Right cardiac atrium (tissue), 5 donors: Measurements from ENCODE around the gene DRGX. TPM values are rescaled to one million over a fixed set of nuclear protein-coding genes. Genes with fewer than 3 reads are reported as not detected.
A peak's percentile ranks its signal among the peaks of the same experiment; 100 is the strongest.

ENCODE experiments used
- ATAC-seq, 2 donors: fragments of 200-7000 bp; cut with Tn5 transposase; one replicate each; pipeline versions ENCODE4 v1.8.0 to v1.9.1; 2020; ENCODE audit warnings: moderate library complexity in 2 of 2, mild to moderate bottlenecking in 1 of 2
- DNase-seq, 3 donors: peaks; one replicate each; pipeline ENCODE4 v3.0.0-alpha.2; 2020
- H3K27ac ChIP-seq: one replicate; pipeline ENCODE4 v1.5.1; 2013; ENCODE audit warnings: mild to moderate bottlenecking, low read length, control low read depth, moderate library complexity
- H3K27me3 ChIP-seq: one replicate; pipeline ENCODE4 v1.6.1; 2013; ENCODE audit not compliant: control insufficient read depth, insufficient read depth
- H3K4me1 ChIP-seq: one replicate; pipeline ENCODE4 v1.6.1; 2013; ENCODE audit warnings: low read length; ENCODE audit not compliant: control insufficient read depth, insufficient read depth
- H3K4me3 ChIP-seq: one replicate; pipeline ENCODE4 v1.5.1; 2013; ENCODE audit warnings: low read length, control low read depth
- H3K9me3 ChIP-seq: one replicate; pipeline ENCODE4 v1.6.1; 2013; ENCODE audit warnings: low read length; ENCODE audit not compliant: control insufficient read depth
- WGBS: extraction: QIAGEN DNeasy Blood & Tissue Kit; methylation state at CpG from one replicate; pipeline ENCODE4 v1.1.7; 2013; 5-methylcytosine and 5-hydroxymethylcytosine counted together
- intact Hi-C, 4 donors: fragments of 100-400 bp; cut with DNase I; formaldehyde crosslinking; loops; one replicate each; pipeline versions ENCODE4 v1.11.0 to v1.14.0; 2022 to 2023
- polyA plus RNA-seq: library from polyadenylated mRNA; stranded (reverse); fragments of 200-250 nt; gene quantifications from one replicate; pipeline ENCODE4 v1.2.3, GENCODE V29; 2013
- total RNA-seq, 4 donors: library from RNA; stranded (reverse); fragmentation: NEBNext Ultra II Directional; extraction: Animal tissue kit (Norgen Biotek cat#: 25700); gene quantifications; one replicate each; pipeline ENCODE4 v1.2.1, GENCODE V29; 2021
- donor health status: healthy with polysubstance abuse.
- donor health status: DM: no; HTN: yes; CAD: no.
- donor health status: DM: no; HTN: no; CAD: no.
- donor health status: DM: no; HTN: yes; CAD: no; lungs with severe emphysema.
- donor health status: DM: yes; HTN: yes; CAD: no.

The DRGX gene
- total and polyA plus RNA-seq, 5 donors = not detected

- no peak overlapping the region for H3K4me3 ChIP-seq
- no peak for DNase-seq
- no peaks in the 10 kb centered on the region for H3K27me3 ChIP-seq
- no peak for ATAC-seq
- intact Hi-C loops = loop anchor here in 1 of 4 donors (10.0 kb wide), 1 partner anchor 96 kb away; no protein-coding TSS in a partner anchor
- no peaks in the 10 kb centered on the region for H3K4me1 ChIP-seq
- H3K27ac ChIP-seq = no peak overlapping the region
- no peaks in the 10 kb centered on the region for H3K9me3 ChIP-seq
- WGBS = 92% methylated on average over 2 of the region's 2 CpGs
These were observed 22.4 kb upstream of the DRGX start for GRCh38 chr10:49418328-49418727.

- intact Hi-C loops = loop anchor here in 1 of 4 donors (10.0 kb wide), 1 partner anchor 97 kb away; no protein-coding TSS in a partner anchor
These were observed 22.1 kb upstream of the DRGX start for GRCh38 chr10:49418053-49418326.

GRCh38 chr10:49417311-49418052 lies 21.6 kb upstream of the DRGX start:
- H3K27me3 ChIP-seq = no peaks in the 10 kb centered on the region
- no peak for ATAC-seq
- H3K27ac ChIP-seq = no peak overlapping the region
- no peaks in the 10 kb centered on the region for H3K4me1 ChIP-seq
- WGBS = 77% methylated on average over 29 of the region's 29 CpGs
- H3K9me3 ChIP-seq = no peaks in the 10 kb centered on the region
- peak in 1 of 3 donors; percentile 41 for DNase-seq
- intact Hi-C loops = loop anchor here in 1 of 4 donors (10.0 kb wide), 1 partner anchor 97 kb away; no protein-coding TSS in a partner anchor
- no peak overlapping the region for H3K4me3 ChIP-seq

More at GRCh38 chr10:49418053-49418326, 22.1 kb upstream of the DRGX start:
- Histone ChIP-seq H3K9me3 (no peaks in the 10 kb centered on the region), H3K27ac (no peak overlapping the region), H3K4me1 (no peaks in the 10 kb centered on the region), H3K4me3 (no peak overlapping the region), H3K27me3 (no peaks in the 10 kb centered on the region)
- DNase-seq = no peak
- WGBS = 77% methylated on average over 6 of the region's 6 CpGs
- peak in 1 of 2 donors; percentile 11 for ATAC-seq

- no peak for ATAC-seq
- no peak for DNase-seq
- Histone ChIP-seq H3K9me3 (no peaks in the 10 kb centered on the region), H3K4me1 (no peaks in the 10 kb centered on the region), H3K27me3 (no peaks in the 10 kb centered on the region), H3K4me3 (no peak overlapping the region), H3K27ac (no peak overlapping the region)
- intact Hi-C loops = loop anchor here in 1 of 4 donors (10.0 kb wide), 1 partner anchor 99 kb away; no protein-coding TSS in a partner anchor
- WGBS = 69% methylated on average over 2 of the region's 2 CpGs
These were observed 20.0 kb upstream of the DRGX start for GRCh38 chr10:49415846-49416245.

GRCh38 chr10:49415109-49415508 lies 19.2 kb upstream of the DRGX start:
- H3K27me3 ChIP-seq = no peaks in the 10 kb centered on the region
- intact Hi-C loops = loop anchor here in 1 of 4 donors (10.0 kb wide), 1 partner anchor 100 kb away; no protein-coding TSS in a partner anchor
- no peak for DNase-seq
- no peak overlapping the region for H3K4me3 ChIP-seq
- no peak for ATAC-seq
- no peak overlapping the region for H3K27ac ChIP-seq
- no peaks in the 10 kb centered on the region for H3K4me1 ChIP-seq
- 85% methylated on average over 7 of the region's 7 CpGs for WGBS
- H3K9me3 ChIP-seq = no peaks in the 10 kb centered on the region

- Histone ChIP-seq H3K4me3 (no peak overlapping the region), H3K4me1 (no peaks in the 10 kb centered on the region), H3K27me3 (no peaks in the 10 kb centered on the region), H3K27ac (no peak overlapping the region), H3K9me3 (no peaks in the 10 kb centered on the region)
- DNase-seq (no peak), ATAC-seq (no peak)
- WGBS = 45% methylated on average over 2 of the region's 2 CpGs
- intact Hi-C loops = loop anchor here in 1 of 4 donors (10.0 kb wide), 1 partner anchor 100 kb away; no protein-coding TSS in a partner anchor
These were observed 18.6 kb upstream of the DRGX start for GRCh38 chr10:49414496-49414895.

- Histone ChIP-seq H3K27ac (no peak overlapping the region), H3K4me1 (no peaks in the 10 kb centered on the region), H3K4me3 (no peak overlapping the region), H3K9me3 (no peaks in the 10 kb centered on the region), H3K27me3 (no peaks in the 10 kb centered on the region)
- ATAC-seq (no peak), DNase-seq (no peak)
- intact Hi-C loops = loop anchor here in 1 of 4 donors (10.0 kb wide), 1 partner anchor 102 kb away; no protein-coding TSS in a partner anchor
- 88% methylated on average over 4 of the region's 4 CpGs for WGBS
These were observed 16.7 kb upstream of the DRGX start for GRCh38 chr10:49412571-49412970.

- peak; percentile 84 to 91 for ATAC-seq
- 49% methylated on average over 7 of the region's 7 CpGs for WGBS
- H3K4me3 ChIP-seq = no peak overlapping the region
- H3K4me1 ChIP-seq = no peaks in the 10 kb centered on the region
- intact Hi-C loops = loop anchor here in 1 of 4 donors (10.0 kb wide), 1 partner anchor 104 kb away; no protein-coding TSS in a partner anchor
- DNase-seq = peak; percentile 40 to 80 (median 79)
- no peaks in the 10 kb centered on the region for H3K9me3 ChIP-seq
- no peak overlapping the region for H3K27ac ChIP-seq
- no peaks in the 10 kb centered on the region for H3K27me3 ChIP-seq
These were observed 14.6 kb upstream of the DRGX start for GRCh38 chr10:49410365-49411074.

GRCh38 chr10:49409755-49410154 lies 13.9 kb upstream of the DRGX start:
- Histone ChIP-seq H3K9me3 (no peaks in the 10 kb centered on the region), H3K27ac (no peak overlapping the region), H3K4me1 (no peaks in the 10 kb centered on the region), H3K27me3 (no peaks in the 10 kb centered on the region), H3K4me3 (no peak overlapping the region)
- ATAC-seq (no peak), DNase-seq (no peak)
- WGBS = 82% methylated on average over 4 of the region's 4 CpGs
- intact Hi-C loops = loop anchor here in 3 of 4 donors (5.0 to 10.0 kb wide), 3 partner anchors 55 to 105 kb away; no protein-coding TSS in a partner anchor

- ATAC-seq (no peak), DNase-seq (no peak)
- Histone ChIP-seq H3K9me3 (no peaks in the 10 kb centered on the region), H3K27me3 (no peaks in the 10 kb centered on the region), H3K27ac (no peak overlapping the region), H3K4me3 (no peak overlapping the region), H3K4me1 (no peaks in the 10 kb centered on the region)
- whole genome bisulfite sequencing = 46% methylated on average over 13 of the region's 13 CpGs
- intact Hi-C loops = loop anchor here in 2 of 4 donors (5.0 to 10.0 kb wide), 2 partner anchors 56 to 104 kb away; no protein-coding TSS in a partner anchor
These were observed 12.8 kb upstream of the DRGX start for GRCh38 chr10:49408519-49409306.
